ENCODE results near the gene OAT.

The OAT gene

GRCh38 chr10:124350806-124351205, 67.9 kb downstream of the OAT start:
- no peak for DNase-seq

- no peak for DNase-seq
Measured at GRCh38 chr10:124349996-124350280, 68.8 kb downstream of the OAT start.

- DNase-seq, result no peak
Measured at GRCh38 chr10:124349231-124349995, 69.3 kb downstream of the OAT start.

GRCh38 chr10:124348801-124349200, 69.9 kb downstream of the OAT start:
- no peak for DNase-seq

- DNase-seq, result no peak
Measured at GRCh38 chr10:124347956-124348355, 70.8 kb downstream of the OAT start.

All from activated CD4-positive, alpha-beta T cell treated with anti-CD3 and anti-CD28 coated beads, Interleukin-2, amount 50 U/mL, for 4 hours (primary cell).